ENCODE measurements around the gene PPP1R16B. TPM values are rescaled to one million over a fixed set of nuclear protein-coding genes. Genes with fewer than 3 reads are reported as not detected.
A peak's percentile ranks its signal among the peaks of the same experiment; 100 is the strongest.

The PPP1R16B gene

DNA sequence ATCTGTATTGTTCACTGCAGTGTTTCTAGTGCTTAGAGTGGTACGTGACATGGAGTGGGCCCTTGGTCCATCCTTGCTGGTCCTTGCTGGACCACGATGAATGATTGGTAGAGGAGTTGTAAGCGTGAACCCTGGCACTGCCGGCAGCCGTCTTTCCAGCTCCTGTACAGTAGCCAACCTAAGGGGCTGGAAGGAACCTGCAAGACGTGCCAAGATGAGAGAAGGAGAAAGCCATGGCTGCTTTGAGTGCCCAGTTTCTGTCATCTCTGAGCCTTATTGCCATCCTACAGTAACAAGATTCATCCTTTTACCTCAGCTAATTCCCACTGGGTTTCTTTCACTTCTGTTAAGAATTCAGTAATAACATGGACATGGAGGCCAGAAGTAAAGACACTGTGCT, 162.6 kb downstream of the PPP1R16B start:
- Histone ChIP-seq H2BK5ac (ENCODE audit: low read depth, low read length, poor library complexity, severe bottlenecking) (no peak overlapping the region), H2BK12ac (ENCODE audit: low read length in 2 of 2) (no peak overlapping the region), H4K91ac (ENCODE audit: low read length) (no peak overlapping the region), H3K18ac (ENCODE audit: low read depth in 1 of 2, low read length in 2 of 2) (no peak overlapping the region), H3K27ac (ENCODE audit: low read length, poor library complexity, severe bottlenecking) (no peak overlapping the region), H3K14ac (ENCODE audit: low read length in 2 of 2) (no peak overlapping the region), H2AFZ (ENCODE audit: low read depth, low read length) (no peak overlapping the region), H2BK15ac (ENCODE audit: low read depth, poor library complexity, severe bottlenecking) (no peak overlapping the region), H3K4ac (ENCODE audit: low read depth in 1 of 2, low read length in 2 of 2) (no peak overlapping the region), H3K27me3 (ENCODE audit: control insufficient read depth in 1 of 2, insufficient read depth in 1 of 2, low read length in 2 of 2) (no peaks in the 10 kb centered on the region), H3K23ac (ENCODE audit: low read length in 2 of 2) (peak overlapping the region in 1 of 2 experiments; percentile 95), H3K4me3 (ENCODE audit: insufficient read depth in 1 of 2, low read depth in 1 of 2, low read length in 2 of 2) (no peak overlapping the region), H4K8ac (ENCODE audit: low read length) (no peak overlapping the region), H3K79me1 (replicated peaks; ENCODE audit: low read length, poor library complexity, severe bottlenecking) (peaks cover 31% of the 10 kb centered on the region), H3K4me1 (ENCODE audit: control insufficient read depth, insufficient read depth, low read depth, low read length) (peaks cover 3% of the 10 kb centered on the region), H3K4me2 (ENCODE audit: low read length, poor library complexity, severe bottlenecking) (no peak overlapping the region), H3K36me3 (ENCODE audit: control insufficient read depth in 1 of 2, insufficient read depth in 2 of 2, low read depth in 1 of 2, low read length in 2 of 2) (peaks cover 9 to 36% of the 10 kb centered on the region in 2 experiments), H2AK5ac (ENCODE audit: low read length, severe bottlenecking) (no peak overlapping the region), H3K9me3 (ENCODE audit: control insufficient read depth, low read length) (no peaks in the 10 kb centered on the region), H2BK120ac (ENCODE audit: low read depth, low read length) (no peak overlapping the region), H3K9ac (ENCODE audit: low read length) (no peak overlapping the region)
- WGBS = 99% methylated on average over 6 of the region's 6 CpGs
- no peak for DNase-seq

DNA sequence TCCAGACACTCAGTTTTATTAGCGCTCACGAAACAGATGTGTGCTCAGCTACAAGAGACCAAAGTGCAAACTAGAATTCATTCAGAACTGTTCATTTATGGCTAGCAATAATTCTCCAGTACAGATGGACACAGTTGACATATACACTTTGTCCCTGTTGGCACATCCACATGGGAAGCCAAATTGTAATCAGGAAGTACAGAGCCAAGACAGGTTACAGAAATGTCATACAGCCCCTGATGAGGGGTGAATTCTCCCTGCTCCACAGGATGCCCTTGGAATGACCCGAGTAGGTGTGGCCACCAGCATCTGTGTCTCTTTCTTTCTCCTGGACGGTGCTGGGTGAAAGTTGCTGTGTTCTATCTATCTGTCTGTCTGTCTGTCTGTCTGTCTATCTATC, 164.2 kb downstream of the PPP1R16B start:
- no peak overlapping the region for H2BK5ac ChIP-seq (ENCODE audit: low read depth, low read length, poor library complexity, severe bottlenecking)
- no peak overlapping the region for H2AFZ ChIP-seq (ENCODE audit: low read depth, low read length)
- no peak overlapping the region for H3K23ac ChIP-seq (ENCODE audit: low read length in 2 of 2)
- no peak overlapping the region for H3K18ac ChIP-seq (ENCODE audit: low read depth in 1 of 2, low read length in 2 of 2)
- H3K36me3 ChIP-seq (ENCODE audit: control insufficient read depth in 1 of 2, insufficient read depth in 2 of 2, low read depth in 1 of 2, low read length in 2 of 2) = peaks cover 7 to 44% of the 10 kb centered on the region in 2 experiments
- no peak overlapping the region for H3K14ac ChIP-seq (ENCODE audit: low read length in 2 of 2)
- H3K27me3 ChIP-seq (ENCODE audit: control insufficient read depth in 1 of 2, insufficient read depth in 1 of 2, low read length in 2 of 2) = no peaks in the 10 kb centered on the region
- no peak overlapping the region for H4K91ac ChIP-seq (ENCODE audit: low read length)
- H2BK15ac ChIP-seq (ENCODE audit: low read depth, poor library complexity, severe bottlenecking) = no peak overlapping the region
- H3K9ac ChIP-seq (ENCODE audit: low read length) = peak overlapping the region; percentile 67
- H3K4me2 ChIP-seq (ENCODE audit: low read length, poor library complexity, severe bottlenecking) = no peak overlapping the region
- peak overlapping the region; percentile 63 for H3K27ac ChIP-seq (ENCODE audit: low read length, poor library complexity, severe bottlenecking)
- no peak overlapping the region for H2BK120ac ChIP-seq (ENCODE audit: low read depth, low read length)
- H3K4ac ChIP-seq (ENCODE audit: low read depth in 1 of 2, low read length in 2 of 2) = no peak overlapping the region
- H3K4me3 ChIP-seq (ENCODE audit: insufficient read depth in 1 of 2, low read depth in 1 of 2, low read length in 2 of 2) = no peak overlapping the region
- DNase-seq = no peak
- H2BK12ac ChIP-seq (ENCODE audit: low read length in 2 of 2) = no peak overlapping the region
- WGBS = 76% methylated on average over 3 of the region's 4 CpGs
- no peak overlapping the region for H2AK5ac ChIP-seq (ENCODE audit: low read length, severe bottlenecking)
- H3K4me1 ChIP-seq (ENCODE audit: control insufficient read depth, insufficient read depth, low read depth, low read length) = peaks cover 4% of the 10 kb centered on the region
- H3K79me1 ChIP-seq (replicated peaks; ENCODE audit: low read length, poor library complexity, severe bottlenecking) = peaks cover 27% of the 10 kb centered on the region
- no peak overlapping the region for H4K8ac ChIP-seq (ENCODE audit: low read length)
- H3K9me3 ChIP-seq (ENCODE audit: control insufficient read depth, low read length) = no peaks in the 10 kb centered on the region

DNA sequence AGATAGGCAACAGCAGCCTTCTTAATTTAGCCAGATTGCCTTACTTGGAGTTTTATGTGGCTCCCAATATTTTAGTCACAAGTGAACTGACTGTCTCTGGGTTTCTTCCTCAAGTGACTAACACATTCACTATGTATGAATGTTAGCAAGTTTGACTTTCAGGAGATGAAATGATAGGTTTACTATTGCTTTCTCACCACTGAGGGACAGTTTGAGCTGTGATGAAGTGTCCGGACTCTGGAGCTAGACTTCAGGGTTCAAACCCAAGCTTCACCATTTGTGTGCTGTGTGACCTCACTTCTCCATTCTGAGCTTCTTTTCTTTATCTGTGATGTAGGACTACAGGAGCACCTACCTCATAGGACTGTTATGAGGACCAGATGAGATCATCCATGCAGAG, 164.8 kb downstream of the PPP1R16B start:
- DNase-seq = peak; percentile 77

More for the DNA sequence above, 164.8 kb downstream of the PPP1R16B start:
- no peak overlapping the region for H2BK12ac ChIP-seq (ENCODE audit: low read length in 2 of 2)
- H2BK15ac ChIP-seq (ENCODE audit: low read depth, poor library complexity, severe bottlenecking) = no peak overlapping the region
- no peak overlapping the region for H3K14ac ChIP-seq (ENCODE audit: low read length in 2 of 2)
- peaks cover 4% of the 10 kb centered on the region for H3K4me1 ChIP-seq (ENCODE audit: control insufficient read depth, insufficient read depth, low read depth, low read length)
- WGBS = 30% methylated on average over 1 of the region's 1 CpG
- H2BK5ac ChIP-seq (ENCODE audit: low read depth, low read length, poor library complexity, severe bottlenecking) = no peak overlapping the region
- no peak overlapping the region for H3K4ac ChIP-seq (ENCODE audit: low read depth in 1 of 2, low read length in 2 of 2)
- H2BK120ac ChIP-seq (ENCODE audit: low read depth, low read length) = no peak overlapping the region
- H2AK5ac ChIP-seq (ENCODE audit: low read length, severe bottlenecking) = no peak overlapping the region
- H4K8ac ChIP-seq (ENCODE audit: low read length) = no peak overlapping the region
- no peak overlapping the region for H2AFZ ChIP-seq (ENCODE audit: low read depth, low read length)
- H3K4me3 ChIP-seq (ENCODE audit: insufficient read depth in 1 of 2, low read depth in 1 of 2, low read length in 2 of 2) = no peak overlapping the region
- no peak overlapping the region for H4K91ac ChIP-seq (ENCODE audit: low read length)
- H3K18ac ChIP-seq (ENCODE audit: low read depth in 1 of 2, low read length in 2 of 2) = no peak overlapping the region
- H3K9me3 ChIP-seq (ENCODE audit: control insufficient read depth, low read length) = no peaks in the 10 kb centered on the region
- H3K9ac ChIP-seq (ENCODE audit: low read length) = peak overlapping the region; percentile 67
- H3K23ac ChIP-seq (ENCODE audit: low read length in 2 of 2) = no peak overlapping the region
- H3K4me2 ChIP-seq (ENCODE audit: low read length, poor library complexity, severe bottlenecking) = no peak overlapping the region
- peak overlapping the region; percentile 43 for H3K27ac ChIP-seq (ENCODE audit: low read length, poor library complexity, severe bottlenecking)
- H3K79me1 ChIP-seq (replicated peaks; ENCODE audit: low read length, poor library complexity, severe bottlenecking) = peaks cover 27% of the 10 kb centered on the region
- no peaks in the 10 kb centered on the region for H3K27me3 ChIP-seq (ENCODE audit: control insufficient read depth in 1 of 2, insufficient read depth in 1 of 2, low read length in 2 of 2)
- peaks cover 7 to 44% of the 10 kb centered on the region in 2 experiments for H3K36me3 ChIP-seq (ENCODE audit: control insufficient read depth in 1 of 2, insufficient read depth in 2 of 2, low read depth in 1 of 2, low read length in 2 of 2)

Small RNA genes within 50 kb of the gene (small RNA-seq; reads per million reads assigned to genes)
- not detected for gene AL023803.1 (ENCODE audit: low read depth)
